WTC11 (cell line): ENCODE data around the gene CTNNA2.

Experiments used
- GABPB1 ChIP-seq: sonication (generic); formaldehyde crosslinking; IDR thresholded peaks from 2 replicates; pipeline ENCODE4 v1.8.1; 2023; ENCODE audit warnings: mild to moderate bottlenecking, missing genetic modification reagents
- RELA ChIP-seq: sonication (generic); formaldehyde crosslinking; IDR thresholded peaks from 2 replicates; pipeline ENCODE4 v1.8.1; 2022; ENCODE audit warnings: missing genetic modification reagents, mild to moderate bottlenecking, borderline replicate concordance
- TEAD4 ChIP-seq: sonication (generic); formaldehyde crosslinking; IDR thresholded peaks from 2 replicates; pipeline ENCODE4 v1.8.0; 2022; ENCODE audit warnings: mild to moderate bottlenecking, missing genetic modification reagents
- TP53 ChIP-seq: sonication (generic); formaldehyde crosslinking; IDR thresholded peaks from 2 replicates; pipeline ENCODE4 v1.8.1; 2023; ENCODE audit warnings: mild to moderate bottlenecking, missing genetic modification reagents
- TF ChIP-seq, protein P1 (sequence below): sonication (generic); formaldehyde crosslinking; IDR thresholded peaks from 2 replicates; pipeline ENCODE4 v1.8.0; 2022; ENCODE audit warnings: mild to moderate bottlenecking, missing genetic modification reagents
- TF ChIP-seq, protein P2 (sequence below): sonication (generic); formaldehyde crosslinking; IDR thresholded peaks from 2 replicates; pipeline ENCODE4 v1.8.1; 2023; ENCODE audit warnings: mild to moderate bottlenecking, missing genetic modification reagents, moderate library complexity

DNA sequence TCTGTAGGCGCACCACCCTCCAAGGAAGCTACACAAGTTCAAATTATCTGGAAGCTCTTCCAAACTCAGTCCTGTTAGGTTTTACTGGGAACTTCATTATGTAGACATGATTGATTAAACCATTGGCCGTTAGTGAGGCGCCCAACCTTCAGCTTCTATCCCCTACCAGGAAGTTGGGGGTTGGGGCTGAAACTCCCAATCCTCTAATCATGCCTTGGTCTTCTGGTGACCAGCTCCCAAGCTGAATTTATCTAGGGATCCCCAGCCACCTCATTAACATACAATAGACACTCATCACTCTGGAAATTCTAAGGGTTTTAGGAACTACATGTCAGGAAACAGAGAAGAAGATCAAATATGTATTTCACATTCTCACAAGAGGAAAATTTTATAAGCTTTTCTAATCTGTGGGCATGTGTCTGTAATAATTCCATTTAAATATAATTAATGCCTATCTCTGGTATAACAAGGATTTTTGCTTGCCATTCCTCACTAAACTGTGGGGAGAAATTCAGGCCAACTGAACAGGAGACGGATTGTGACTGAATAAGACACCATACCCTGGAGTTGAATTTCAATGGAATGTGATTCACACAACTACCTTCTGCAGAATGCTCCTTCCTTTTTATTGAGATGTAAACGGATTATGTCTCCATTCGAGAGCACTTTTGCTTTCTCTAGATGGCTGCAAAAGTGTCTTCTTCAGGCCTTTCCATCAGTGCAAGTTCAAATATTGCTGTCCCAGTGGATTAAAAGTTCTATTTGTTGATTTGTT, 463.1 kb downstream of the CTNNA2 start:
- TF ChIP-seq, protein P1, sequence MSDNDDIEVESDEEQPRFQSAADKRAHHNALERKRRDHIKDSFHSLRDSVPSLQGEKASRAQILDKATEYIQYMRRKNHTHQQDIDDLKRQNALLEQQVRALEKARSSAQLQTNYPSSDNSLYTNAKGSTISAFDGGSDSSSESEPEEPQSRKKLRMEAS (CRISPR knock-in tag) = no peak
- no peak for TF ChIP-seq GABPB1 (CRISPR knock-in tag)
- TF ChIP-seq, protein P2, sequence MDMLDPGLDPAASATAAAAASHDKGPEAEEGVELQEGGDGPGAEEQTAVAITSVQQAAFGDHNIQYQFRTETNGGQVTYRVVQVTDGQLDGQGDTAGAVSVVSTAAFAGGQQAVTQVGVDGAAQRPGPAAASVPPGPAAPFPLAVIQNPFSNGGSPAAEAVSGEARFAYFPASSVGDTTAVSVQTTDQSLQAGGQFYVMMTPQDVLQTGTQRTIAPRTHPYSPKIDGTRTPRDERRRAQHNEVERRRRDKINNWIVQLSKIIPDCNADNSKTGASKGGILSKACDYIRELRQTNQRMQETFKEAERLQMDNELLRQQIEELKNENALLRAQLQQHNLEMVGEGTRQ = no peak
- no peak for TF ChIP-seq RELA (CRISPR knock-in tag)
- no peak for TF ChIP-seq TP53 (CRISPR knock-in tag)
- no peak for TF ChIP-seq TEAD4
